GM19467 (cell line): ENCODE data around the gene CSHL1.
"Not testable (repeated sequence)": the region's sequence is repeated elsewhere in the genome, so short reads cannot be mapped to it uniquely, and the experiment has no call there.

Experiments
- ATAC-seq: cut with Tn5 transposase; IDR thresholded peaks from one replicate; pipeline ENCODE4 v1.9.1; 2021; ENCODE audit warnings: mild to moderate bottlenecking, moderate library complexity; ENCODE audit not compliant: unreplicated experiment

Gene CSHL1

DNA sequence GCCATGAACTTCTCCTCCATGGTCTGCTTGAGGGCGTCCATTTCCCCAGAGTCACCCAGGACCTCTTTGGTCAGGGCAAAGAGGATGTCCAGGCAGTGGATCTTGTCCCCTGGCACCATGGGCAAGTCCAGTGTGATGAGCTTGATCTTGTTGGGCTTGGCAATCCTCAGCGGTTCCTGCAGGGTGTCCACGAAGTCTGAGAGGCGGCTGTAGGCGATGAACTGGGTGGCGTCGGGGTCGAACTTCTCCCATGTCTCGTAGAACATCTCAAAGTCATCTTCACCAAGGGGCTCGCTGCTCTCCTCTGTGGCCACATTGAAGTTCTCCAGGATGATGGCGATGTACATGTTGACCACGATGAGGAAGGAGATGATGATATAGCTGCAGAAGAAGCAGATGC, 30.1 kb upstream of the CSHL1 start:
- no peak for ATAC-seq

DNA sequence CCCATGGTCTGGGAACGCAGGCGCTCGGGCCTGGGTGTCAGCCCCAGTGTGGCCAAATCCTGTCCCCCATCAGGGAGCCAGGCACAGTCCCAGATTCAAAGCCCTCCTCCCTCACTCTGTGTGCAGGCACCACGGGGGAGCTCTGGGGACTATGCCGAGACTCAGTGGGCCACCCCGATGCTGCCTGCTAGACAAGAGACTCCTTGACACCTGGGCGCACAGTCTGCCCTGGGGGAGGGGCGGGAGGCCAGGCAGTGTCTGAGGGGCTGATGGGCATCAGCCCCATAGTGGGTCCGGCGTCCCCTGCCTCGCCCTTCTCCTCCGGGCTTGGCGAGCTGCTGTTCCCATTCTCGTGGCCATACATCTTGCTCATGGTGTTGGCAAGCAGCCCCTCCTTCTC, 29.5 kb upstream of the CSHL1 start:
- ATAC-seq, result no peak

DNA sequence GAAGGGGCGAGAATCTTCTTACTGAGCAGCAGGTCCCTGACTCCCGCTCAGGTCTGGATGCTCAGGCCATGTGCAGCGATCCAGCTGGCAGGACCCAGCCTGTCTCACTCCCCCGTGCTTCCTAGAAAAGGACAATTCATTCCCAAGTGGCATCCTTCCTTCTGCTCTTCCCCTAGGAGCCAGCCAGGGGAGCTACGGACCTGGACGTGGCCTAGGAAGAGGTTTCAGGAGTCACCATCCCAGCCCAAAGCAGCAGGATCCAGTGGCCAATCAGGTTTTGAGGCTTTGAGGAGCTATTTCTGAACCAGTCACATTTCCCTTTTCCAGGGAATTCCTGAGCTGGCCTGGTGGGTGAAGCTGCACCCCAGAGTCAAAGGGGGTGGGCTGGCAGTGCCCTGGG, 28.8 kb upstream of the CSHL1 start:
- ATAC-seq, result no peak

DNA sequence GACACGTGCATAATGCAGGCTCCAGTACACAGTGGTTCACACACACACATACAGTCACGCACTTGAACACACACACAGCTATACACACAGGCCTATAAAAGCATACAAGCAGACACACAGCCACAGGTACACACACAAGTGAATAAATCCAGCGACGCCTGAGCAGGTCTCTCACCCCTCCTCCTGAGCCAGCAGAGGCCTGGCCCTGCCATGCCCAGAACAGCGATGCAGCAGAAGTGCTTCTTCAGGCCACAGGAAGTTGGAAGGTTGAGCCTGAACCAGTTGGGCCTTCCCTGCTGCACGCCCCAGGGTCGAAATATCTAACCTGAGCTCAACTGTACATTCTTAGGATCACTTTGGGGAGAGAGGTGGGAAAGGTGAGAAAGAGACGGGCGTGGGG, 28.3 kb upstream of the CSHL1 start:
- ATAC-seq, result no peak

DNA sequence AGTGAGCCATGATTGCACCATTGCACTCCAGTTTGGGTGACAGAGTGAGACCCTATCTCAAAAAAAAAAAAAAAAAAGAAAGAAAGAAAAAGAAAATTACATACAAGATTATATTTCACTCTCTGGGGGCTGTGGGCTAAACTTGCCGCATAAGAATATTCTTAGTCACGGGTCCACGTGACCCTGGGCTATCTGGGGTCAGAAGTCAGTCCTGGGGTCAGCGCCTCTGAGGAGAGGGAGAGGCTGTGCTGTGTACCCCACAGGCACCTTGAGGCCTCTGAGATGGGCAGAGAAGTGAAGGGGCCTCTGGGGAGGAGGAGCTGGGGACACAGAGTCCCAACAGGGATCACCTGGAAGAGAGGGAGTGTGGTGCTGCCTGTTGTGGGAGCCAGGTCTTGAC, 26.9 kb upstream of the CSHL1 start:
- no peak for ATAC-seq

DNA sequence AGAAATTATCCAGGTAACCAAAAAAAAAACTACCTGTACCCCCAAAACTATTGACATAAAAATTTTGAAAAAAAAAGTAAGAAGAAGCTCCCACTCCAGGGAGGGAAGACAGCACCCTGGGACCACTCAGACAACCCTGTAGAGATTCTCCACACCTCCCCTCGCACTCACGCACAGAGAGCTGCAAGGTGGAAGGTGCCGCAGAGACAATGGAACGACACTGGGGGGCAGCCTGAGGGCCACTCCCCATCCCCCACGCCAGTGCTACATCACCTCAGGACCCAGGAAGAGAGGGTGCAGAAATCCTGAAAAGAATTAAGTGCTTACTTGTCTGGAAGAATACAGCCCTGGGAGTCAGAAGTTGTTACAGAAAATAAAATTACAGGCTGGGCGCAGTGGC, 26.3 kb upstream of the CSHL1 start:
- ATAC-seq, result no peak

DNA sequence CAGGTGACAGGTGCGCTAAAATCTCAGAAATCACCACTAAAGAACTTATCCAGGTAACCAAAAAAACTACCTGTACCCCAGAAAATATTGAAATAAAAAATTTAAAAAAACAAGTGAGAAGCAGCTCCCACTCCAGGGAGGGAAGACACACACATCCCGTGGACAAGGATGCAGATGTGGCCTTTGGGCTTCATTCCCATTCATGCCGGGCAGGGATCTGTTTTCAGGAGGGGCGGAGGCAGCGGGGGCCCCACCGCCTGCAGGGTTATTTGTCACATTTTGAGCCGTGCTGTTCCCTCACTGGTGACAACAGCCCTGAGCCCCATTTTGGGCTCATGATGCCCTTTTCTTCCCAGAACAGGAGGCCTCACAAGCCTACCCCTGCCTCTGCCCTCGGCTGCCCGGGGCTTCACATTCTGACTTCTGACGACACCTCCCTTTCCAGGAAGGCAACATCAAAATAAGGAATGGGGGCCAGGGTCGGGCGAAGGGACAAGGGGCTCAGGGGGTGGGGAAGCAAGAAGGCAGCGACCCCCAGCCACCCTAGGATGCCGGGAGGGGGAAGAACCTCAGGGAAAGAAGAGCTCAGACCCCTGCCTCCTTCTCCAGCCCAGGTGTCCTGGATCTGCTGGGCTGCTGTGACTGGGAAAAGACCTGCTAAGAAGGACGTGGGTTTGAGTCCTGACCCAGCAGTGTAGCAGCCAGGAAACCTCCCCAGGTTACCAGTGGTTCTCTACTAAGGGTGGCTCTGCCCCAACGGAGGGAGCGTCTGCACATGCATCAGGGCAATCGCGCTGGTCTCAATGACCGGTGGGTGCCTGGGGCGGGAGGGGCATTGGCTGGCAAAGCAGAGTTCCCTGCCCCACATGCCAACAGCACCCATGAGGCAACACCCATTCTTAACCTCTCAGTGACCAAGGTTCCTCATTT, 23.4 kb upstream of the CSHL1 start:
- no peak for ATAC-seq

DNA sequence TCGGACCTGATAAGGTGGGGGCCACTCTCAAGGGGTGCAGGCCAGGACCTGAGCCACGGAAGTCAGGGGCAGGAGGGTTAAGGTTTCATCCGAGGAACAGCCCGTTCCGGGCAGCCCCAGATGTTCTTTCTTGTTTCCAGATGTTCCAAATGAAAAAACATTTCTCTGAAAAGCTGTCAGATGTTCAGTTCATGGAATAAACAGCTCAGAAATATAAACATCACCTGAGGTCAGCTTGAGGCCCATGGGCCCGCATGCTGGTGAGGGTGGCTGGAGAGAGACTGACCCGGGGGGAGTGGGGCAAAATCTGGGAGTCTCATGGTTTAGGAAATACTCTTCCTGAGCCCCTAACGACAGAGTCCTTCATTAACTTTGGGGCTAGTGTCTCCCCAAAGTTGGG, 22.5 kb upstream of the CSHL1 start:
- ATAC-seq, result no peak

DNA sequence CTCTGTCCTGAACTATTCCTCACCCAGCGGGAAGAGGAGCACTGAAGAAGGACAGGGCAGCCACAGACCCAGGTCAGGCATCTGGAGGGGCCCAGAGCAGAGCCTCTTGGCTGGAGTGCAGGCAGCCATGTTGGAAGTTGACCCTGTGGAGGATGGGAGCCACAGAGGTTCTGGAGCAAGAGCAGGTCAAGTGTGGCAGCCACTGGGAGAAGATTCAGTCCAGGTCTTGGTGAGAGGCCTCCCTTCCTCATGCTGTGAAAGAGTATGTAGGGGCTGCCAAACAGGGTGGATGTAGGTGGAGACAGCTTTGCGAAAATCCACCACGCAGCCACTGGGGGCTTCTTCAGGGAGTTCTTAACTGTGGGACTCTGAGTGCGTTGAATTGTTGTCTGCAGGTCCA, 21.7 kb upstream of the CSHL1 start:
- ATAC-seq, result no peak

DNA sequence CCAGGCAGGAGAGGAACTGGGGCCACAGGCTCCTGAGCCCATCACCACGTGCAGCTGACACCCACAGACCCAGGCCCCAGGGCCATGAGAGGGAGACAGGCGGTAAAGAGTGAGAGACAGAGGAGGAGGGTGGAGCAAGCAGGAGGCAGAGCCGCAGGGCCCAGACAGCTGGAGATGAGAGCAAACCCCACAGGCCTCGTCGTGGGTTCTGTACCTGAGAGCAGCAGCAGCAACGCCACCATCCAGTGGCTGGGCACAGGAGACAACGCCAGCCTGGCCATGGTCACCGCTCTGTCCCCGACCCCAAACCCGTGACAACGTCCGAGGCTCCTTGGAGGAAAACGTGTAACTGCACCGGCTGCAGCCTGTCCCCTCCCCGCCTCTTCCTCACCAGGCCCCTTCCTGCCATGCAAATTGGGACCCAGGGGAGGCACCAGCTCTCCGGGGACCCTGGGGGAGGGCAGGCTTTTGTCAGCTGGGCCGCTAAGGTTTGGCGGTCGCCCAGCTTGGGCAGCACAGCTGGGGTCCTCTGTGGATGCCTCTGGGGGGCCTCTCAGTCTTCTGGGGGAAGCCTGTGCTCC, 21.0 kb upstream of the CSHL1 start, which contains the start of gene CD79B:
TSS of gene CD79B (minus strand) at position 351 of the 581 bp plus-strand sequence. CDS start at position 281, 70 bp downstream.
- ATAC-seq, result peak; percentile 57

DNA sequence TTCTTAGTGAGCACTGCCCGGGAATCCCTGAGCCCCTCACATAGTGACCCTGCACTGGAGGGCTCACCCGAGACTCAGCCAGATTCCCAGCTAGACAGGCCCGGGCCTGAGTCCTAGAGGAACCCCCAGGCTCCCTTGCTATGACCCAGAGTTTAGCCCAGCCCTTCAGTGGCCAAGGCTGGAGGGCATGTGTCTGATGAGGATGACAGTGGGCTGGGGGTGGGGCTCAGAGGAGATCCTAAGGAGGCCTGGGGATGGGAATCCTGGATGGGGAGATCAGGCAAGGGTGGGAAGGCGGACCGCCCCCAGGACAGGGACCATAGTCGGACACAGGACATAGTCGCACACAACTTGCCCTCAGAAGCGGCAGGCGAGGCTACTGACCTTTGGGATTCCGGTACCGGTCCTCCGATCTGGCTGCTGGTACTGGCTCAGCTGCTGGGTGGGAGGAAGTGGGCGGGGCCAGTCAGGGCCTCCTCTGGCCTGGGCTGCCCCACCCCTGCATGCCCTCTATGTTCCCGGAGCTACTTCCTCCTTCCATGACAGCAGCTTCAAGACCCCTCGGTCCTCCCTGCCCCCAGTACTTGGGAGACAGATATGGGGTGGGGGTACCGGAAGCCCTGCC, 20.0 kb upstream of the CSHL1 start:
- ATAC-seq, result peak; percentile 43

DNA sequence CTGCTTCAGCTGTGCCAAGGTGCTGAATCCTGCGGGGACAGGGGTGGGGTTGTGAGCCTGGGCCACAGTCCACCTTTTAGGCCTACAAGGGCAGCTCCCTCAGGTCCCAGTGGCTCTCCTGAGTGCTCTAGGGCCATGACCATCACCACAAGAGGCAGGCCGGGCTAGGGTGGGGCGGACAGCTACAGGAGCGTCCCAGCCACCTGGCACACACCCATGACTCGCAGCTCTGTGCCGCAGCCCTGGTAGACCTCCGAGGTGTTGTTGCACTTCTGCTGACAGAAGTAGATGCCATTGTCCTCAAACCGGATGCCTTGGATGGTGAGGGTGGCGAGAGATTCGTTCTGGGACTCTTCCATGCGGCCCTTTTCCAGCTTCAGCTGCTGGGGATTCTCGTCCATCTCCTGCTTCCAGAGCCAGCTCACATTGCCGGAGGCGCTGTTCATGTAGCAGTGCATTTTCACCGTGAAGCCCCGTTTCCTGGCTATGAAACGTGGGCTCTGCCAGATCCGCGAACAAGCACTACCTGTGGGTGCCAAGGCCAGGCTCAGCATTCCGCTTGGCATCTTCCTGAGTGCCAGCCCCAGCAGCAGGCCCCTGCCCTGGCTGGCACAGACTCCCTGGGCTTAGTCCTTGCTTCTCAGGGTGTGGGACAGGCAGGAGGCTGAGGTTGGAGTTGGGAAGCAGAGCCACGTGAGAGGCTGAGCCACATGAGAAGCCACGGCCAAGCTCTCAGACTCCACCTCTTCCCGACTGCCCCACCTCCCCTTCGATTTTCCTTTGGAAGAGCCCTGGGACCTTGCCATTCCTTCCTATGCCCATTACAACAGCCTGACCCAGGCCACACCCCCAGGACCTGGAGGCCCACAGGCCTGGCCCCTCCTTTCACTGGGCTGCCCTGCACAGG, 19.1 kb upstream of the CSHL1 start:
- ATAC-seq, result no peak

DNA sequence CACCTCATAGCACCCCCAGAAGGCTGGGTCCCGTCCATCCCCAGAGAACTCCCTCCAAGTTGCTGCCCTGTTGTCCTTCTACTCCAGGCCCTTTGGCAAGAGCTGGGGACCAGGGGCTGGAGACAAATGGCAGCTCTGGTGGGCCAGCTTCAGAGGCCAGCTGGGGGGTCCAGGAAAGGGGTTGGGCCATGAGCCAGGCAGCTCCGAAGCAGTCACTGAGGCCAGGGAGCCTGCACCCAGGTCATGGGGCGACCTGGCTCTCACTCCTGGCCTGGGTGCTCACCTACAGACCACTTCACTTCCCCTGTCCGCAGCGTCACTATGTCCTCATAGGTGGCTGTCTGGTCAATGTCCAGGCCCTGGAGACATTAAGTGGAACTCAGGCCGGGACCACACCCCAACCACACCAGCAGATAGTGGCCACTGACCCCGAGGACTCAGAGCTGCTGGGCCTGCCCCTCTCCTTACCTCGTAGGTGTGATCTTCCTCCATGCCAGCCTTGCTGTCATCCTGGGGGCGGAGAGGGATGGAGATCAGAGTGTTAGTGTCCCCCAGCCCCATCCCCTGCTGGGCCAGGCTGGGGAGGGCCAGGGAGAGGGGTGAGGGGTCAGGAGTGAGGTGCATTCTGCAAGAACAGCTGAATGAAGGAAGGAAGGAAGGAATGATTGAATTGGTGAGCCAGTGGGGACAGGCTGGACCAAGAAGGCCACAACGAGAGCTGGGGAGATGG, 18.1 kb upstream of the CSHL1 start:
- no peak for ATAC-seq

DNA sequence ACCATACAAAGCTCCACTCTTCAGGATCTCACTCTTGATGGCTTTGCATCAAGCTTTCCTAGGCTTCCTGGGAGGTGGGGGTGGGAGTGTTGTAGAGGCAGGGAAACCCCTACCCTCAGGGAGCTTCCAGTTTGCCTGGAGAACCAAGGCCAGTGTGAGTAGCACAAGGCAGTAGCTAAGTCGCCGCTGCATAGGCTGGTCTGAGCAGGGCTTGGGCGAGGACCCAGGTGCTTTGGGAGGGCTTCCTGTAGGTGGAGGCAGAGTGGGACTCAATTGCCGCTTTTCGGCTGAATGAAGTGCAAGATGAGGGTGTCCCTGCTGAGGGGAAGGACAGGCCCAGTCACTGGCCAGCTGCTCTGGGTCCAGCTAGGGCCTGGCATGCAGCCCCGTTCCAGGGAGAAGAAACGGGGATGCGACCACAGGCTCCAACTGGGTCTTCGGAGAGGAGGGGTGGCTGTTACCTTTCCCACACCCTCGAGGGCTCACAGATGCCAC, 17.2 kb upstream of the CSHL1 start:
- no peak for ATAC-seq

DNA sequence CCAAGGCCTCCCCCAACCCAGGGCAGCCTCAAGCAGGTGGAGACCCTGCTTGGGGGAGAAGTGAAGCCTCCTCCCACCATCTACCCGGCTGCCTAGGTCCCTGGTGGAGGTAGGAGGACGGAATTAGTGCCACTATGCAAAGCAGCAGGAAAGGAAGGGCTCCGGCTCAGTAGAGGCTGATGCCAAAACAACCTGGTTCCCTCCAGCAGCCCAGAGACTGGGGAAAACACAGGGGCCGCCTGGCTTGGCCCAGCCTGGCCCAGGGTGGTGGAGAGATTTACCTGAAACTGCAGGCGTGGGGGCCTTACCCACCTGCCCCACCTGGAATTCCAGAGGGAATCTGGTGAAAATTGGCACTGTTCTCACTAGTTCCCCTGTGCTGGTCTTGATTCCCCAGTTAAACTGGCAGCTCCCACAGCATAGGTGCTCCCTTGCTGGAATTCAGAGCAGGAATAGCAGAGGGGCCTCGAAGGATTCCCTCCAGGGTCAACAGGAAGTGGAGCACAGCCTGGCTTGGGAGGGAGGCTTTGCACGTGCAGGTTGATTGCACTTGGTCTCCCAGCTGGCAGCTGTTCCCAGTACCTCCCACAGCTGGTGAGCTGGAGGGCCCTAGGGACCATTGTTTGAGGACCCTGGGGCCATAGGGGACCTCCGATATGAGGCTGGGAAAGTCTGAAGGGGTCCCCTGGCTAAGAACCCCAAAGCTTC, 16.6 kb upstream of the CSHL1 start:
- ATAC-seq, result no peak

DNA sequence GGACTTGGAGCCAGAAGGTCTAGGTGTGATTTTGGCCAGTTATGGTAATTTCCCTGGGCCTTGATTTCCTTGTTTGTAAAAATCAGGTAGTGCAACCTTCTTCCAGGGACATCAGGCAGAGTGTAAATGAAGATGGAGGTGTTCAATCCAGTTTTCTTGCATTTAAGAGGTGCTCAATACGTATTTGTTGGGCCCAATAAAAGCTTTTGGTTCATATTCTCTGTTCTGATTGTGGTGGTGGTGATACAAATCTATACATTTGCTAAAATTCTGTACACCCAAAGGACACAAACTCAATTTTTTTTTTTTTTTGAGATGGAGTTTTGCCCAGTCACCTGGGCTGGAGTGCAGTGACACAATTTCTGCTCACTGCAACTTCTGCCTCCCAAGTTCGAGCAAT, 15.1 kb upstream of the CSHL1 start:
- ATAC-seq, result no peak

DNA sequence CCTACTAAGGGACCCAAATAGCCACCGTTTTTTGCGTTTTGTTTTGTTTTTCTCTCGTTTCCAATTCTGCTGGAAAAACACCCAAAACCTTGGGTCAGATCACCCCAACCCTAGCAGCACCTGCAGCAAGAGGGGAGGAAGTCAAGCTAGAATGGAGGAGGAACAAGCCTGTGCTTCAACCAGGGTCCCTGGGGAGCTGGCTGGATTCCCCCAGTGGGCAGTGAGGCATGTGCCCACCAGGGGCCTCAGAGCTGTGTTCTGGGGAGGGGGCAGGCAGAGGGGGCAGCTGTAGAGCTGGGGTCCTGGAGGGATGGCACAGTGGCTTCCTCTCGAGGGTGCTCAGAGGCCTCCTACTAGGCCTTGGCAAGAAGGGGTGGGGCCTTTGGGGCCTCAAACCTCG, 14.6 kb upstream of the CSHL1 start:
- ATAC-seq, result no peak

DNA sequence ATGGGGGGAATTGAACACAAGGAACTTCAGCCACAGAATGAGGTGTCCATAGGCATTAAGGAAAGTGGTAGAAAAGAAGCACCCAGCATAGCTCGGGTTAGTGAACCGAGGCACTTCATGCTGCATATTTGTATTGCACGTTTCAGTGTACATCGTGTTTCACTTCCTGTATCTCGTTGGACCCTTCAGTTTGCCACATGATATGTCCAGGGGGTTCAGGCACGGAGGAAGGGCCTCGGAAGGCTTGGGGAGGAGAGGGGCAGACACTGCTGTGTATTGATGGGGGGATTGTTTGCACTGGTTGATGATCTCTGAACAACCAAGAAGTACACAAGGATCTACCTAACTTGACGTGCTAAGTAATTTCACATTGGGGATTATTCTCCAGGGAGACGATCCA, 11.3 kb upstream of the CSHL1 start:
- peak; percentile 52 for ATAC-seq

DNA sequence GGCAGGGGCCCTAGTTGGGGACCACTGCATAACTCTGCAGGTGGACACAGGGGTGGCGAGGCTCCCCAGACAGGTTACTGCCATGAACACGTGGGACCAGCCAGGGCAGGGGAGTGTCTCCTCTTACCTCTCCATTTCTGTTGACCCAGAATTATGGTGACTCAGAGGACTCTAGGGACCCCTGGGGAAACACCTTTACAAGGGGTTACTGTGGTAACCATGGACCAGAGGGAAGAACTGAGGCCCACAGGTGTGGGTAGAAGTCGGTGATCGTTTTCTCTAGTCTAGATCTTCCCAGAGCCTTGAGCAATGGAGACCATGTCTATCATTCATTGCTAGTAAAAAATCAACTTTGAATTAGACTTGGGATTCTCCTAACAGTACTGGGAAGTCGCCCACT, 9.7 kb upstream of the CSHL1 start:
- ATAC-seq, result not testable (repeated sequence)
